K562 (cell line): ENCODE results near the gene TKT. TPM values are rescaled to one million over a fixed set of nuclear protein-coding genes. Genes with fewer than 3 reads are reported as not detected.

ENCODE experiments used
- BHLHE40 ChIP-seq: IDR thresholded peaks from 2 replicates; pipeline ENCODE4 v1.6.1; 2011; ENCODE audit warnings: low read length, improper control_type of control experiment
- CREB1 ChIP-seq, 2 experiments: sonication (generic) in 1 of 2; formaldehyde crosslinking in 1 of 2; IDR thresholded peaks; 2 replicates each; pipeline versions ENCODE4 v1.6.1 to v1.8.0; 2012 to 2022; ENCODE audit warnings: inconsistent platforms in 1 of 2, mild to moderate bottlenecking in 1 of 2, missing genetic modification reagents in 1 of 2, moderate library complexity in 1 of 2
- EP400 ChIP-seq: fragments of 450-650 bp; IDR thresholded peaks from 2 replicates; pipeline ENCODE4 v1.6.1; 2017; ENCODE audit warnings: antibody characterized with exemption, mild to moderate bottlenecking, moderate library complexity
- FOXA3 ChIP-seq, 2 experiments: fragments of 450-650 bp in 1 of 2; sonication (generic) in 1 of 2; formaldehyde crosslinking; IDR thresholded peaks in 1 of 2; conservative IDR thresholded peaks in 1 of 2; 2 replicates each; pipeline versions ENCODE4 v1.4.0 to v1.8.0; 2020 to 2022; ENCODE audit warnings: mild to moderate bottlenecking in 2 of 2, missing genetic modification reagents in 1 of 2
- HMG20B ChIP-seq: fragments of 250-450 bp; sonication (Bioruptor Pico); IDR thresholded peaks from 2 replicates; pipeline ENCODE4 v1.5.0; 2021; ENCODE audit warnings: mild to moderate bottlenecking
- HNRNPK ChIP-seq: fragments of 200-400 bp; formaldehyde crosslinking; IDR thresholded peaks from one replicate; pipeline ENCODE4 v1.6.1; 2018; ENCODE audit warnings: mild to moderate bottlenecking, low read depth, low read length; ENCODE audit not compliant: poor library complexity, severe bottlenecking
- HOXB6 ChIP-seq: fragments of 250-450 bp; sonication (Bioruptor Pico); IDR thresholded peaks from 2 replicates; pipeline ENCODE4 v1.5.1; 2022; ENCODE audit warnings: mild to moderate bottlenecking, borderline replicate concordance
- NR4A1 ChIP-seq, 2 experiments: fragments of 250-450 bp in 1 of 2; fragments of 450-650 bp in 1 of 2; sonication (Bioruptor Pico) in 1 of 2; IDR thresholded peaks; 2 replicates each; pipeline versions ENCODE4 v1.4.0 to v1.6.1; 2016 to 2020; ENCODE audit warnings: mild to moderate bottlenecking in 2 of 2, missing compliant biosample characterization in 1 of 2, missing genetic modification characterization in 1 of 2, moderate library complexity in 1 of 2
- PHF20 ChIP-seq: fragments of 450-650 bp; IDR thresholded peaks from 2 replicates; pipeline ENCODE4 v1.6.1; 2018; ENCODE audit not compliant: partially characterized antibody
- SMAD2 ChIP-seq: fragments of 150-350 bp; IDR thresholded peaks from 2 replicates; pipeline ENCODE4 v1.6.1; 2014; ENCODE audit warnings: low read depth, mild to moderate bottlenecking, low read length
- ZZZ3 ChIP-seq: fragments of 450-650 bp; IDR thresholded peaks from 2 replicates; pipeline ENCODE4 v1.6.1; 2016; ENCODE audit warnings: antibody characterized with exemption, mild to moderate bottlenecking, moderate library complexity
- polyA plus RNA-seq, 8 experiments: library from polyadenylated mRNA; depleted of rRNA in 4 of 8; stranded (reverse) in 5 of 8; unstranded in 3 of 8; fragments of >200 nt; fragmentation: Nextera tagmentation in 2 of 8; fragmentation: Illumina TruSeq in 1 of 8; extraction: Ambion mirVana in 2 of 8; extraction: Trizol in 1 of 8; gene quantifications; 2 replicates each; pipeline versions ENCODE4 v1.2.1 to v1.2.3, GENCODE V29; 2011 to 2014; ENCODE audit warnings: inconsistent platforms in 1 of 8, missing spikeins in 1 of 8
- total RNA-seq, 7 experiments: library from RNA; depleted of rRNA in 6 of 7; stranded (reverse); fragments of >200 nt in 6 of 7; fragmentation: Illumina TruSeq in 2 of 7; extraction: Trizol in 2 of 7; gene quantifications; 2 replicates each; pipeline versions ENCODE4 v1.2.1 to v1.2.3, GENCODE V29; 2011 to 2021; ENCODE audit warnings: low replicate concordance in 1 of 7
- TF ChIP-seq, protein P1 (sequence below): IDR thresholded peaks from 2 replicates; pipeline ENCODE4 v1.6.1; 2011; ENCODE audit warnings: borderline replicate concordance, low read depth, mild to moderate bottlenecking, moderate library complexity, low read length; ENCODE audit not compliant: insufficient read depth, poor library complexity, severe bottlenecking
- TF ChIP-seq, protein P2 (sequence below): fragments of 250-450 bp; sonication (Bioruptor Pico); IDR thresholded peaks from 2 replicates; pipeline ENCODE4 v1.8.0; 2022; ENCODE audit warnings: inconsistent platforms
- TF ChIP-seq, protein P3 (sequence below): sonication (generic); formaldehyde crosslinking; IDR thresholded peaks from 2 replicates; pipeline ENCODE4 v1.8.1; 2023; ENCODE audit warnings: mild to moderate bottlenecking, missing genetic modification reagents
- TF ChIP-seq, protein P4 (sequence below): fragments of 250-450 bp; sonication (Bioruptor Pico); IDR thresholded peaks from 2 replicates; pipeline ENCODE4 v1.8.0; 2021; ENCODE audit warnings: moderate library complexity, mild to moderate bottlenecking, inconsistent platforms

The TKT gene
- total and polyA plus RNA-seq, 9 of the 15 experiments (the other 6 are each of a cell fraction or from before 2014, with no cell fraction given): 58.1 to 401 (median 187) TPM

DNA sequence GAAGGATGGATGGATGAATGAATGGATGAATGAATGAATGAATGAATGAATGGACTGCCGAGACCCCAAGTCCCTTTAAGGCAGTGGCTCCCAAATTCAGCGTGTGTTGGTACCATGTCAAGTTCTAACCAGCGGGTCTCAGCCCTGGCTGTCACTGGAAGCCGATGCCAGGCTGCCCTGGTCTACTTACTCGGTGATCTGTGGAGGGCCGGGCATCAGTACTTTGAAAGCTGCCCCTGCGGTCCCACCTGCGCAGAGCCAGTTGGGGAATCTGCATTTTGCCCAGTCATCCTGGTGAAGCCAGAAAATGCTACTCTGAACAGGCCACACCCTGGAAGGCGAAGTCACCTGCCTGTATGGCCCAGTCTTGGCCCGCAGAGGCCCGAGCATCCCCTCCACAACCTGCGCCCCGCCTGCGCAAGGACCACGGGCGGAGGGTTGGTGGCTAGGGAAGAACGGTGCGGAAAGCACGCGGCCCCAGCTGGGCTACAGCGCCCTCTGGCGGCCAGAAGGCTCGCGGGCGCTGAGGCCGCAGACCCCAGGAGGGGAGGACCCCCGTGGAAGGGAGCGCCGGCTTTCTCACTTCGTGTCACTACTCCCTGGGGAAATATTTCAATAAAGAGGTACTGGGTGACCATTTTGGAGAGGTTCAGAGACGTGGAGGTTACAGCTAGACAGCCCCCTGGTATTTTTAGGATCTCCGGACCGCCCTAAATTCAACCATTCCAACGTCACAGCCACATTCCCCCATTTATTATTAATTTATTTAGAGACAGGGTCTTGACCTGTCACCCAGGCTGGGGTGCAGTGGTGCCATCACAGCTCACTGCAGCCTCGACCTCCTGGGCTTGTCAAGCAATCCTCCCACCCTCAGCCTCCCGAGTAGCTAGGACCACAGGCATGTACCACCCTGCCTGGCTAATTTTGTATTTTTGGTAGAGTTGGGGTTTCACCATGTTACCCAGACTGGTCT, 59.9 kb downstream of the TKT start (continued):
- TF ChIP-seq, protein P1, sequence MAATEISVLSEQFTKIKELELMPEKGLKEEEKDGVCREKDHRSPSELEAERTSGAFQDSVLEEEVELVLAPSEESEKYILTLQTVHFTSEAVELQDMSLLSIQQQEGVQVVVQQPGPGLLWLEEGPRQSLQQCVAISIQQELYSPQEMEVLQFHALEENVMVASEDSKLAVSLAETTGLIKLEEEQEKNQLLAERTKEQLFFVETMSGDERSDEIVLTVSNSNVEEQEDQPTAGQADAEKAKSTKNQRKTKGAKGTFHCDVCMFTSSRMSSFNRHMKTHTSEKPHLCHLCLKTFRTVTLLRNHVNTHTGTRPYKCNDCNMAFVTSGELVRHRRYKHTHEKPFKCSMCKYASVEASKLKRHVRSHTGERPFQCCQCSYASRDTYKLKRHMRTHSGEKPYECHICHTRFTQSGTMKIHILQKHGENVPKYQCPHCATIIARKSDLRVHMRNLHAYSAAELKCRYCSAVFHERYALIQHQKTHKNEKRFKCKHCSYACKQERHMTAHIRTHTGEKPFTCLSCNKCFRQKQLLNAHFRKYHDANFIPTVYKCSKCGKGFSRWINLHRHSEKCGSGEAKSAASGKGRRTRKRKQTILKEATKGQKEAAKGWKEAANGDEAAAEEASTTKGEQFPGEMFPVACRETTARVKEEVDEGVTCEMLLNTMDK: peak; percentile 35
- TF ChIP-seq, protein P2, sequence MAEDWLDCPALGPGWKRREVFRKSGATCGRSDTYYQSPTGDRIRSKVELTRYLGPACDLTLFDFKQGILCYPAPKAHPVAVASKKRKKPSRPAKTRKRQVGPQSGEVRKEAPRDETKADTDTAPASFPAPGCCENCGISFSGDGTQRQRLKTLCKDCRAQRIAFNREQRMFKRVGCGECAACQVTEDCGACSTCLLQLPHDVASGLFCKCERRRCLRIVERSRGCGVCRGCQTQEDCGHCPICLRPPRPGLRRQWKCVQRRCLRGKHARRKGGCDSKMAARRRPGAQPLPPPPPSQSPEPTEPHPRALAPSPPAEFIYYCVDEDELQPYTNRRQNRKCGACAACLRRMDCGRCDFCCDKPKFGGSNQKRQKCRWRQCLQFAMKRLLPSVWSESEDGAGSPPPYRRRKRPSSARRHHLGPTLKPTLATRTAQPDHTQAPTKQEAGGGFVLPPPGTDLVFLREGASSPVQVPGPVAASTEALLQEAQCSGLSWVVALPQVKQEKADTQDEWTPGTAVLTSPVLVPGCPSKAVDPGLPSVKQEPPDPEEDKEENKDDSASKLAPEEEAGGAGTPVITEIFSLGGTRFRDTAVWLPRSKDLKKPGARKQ (CRISPR knock-in tag): no peak
- TF ChIP-seq CREB1 (IDR thresholded peaks at IDR 0.05) (no peak), CREB1 (CRISPR knock-in tag; IDR thresholded peaks at IDR 0.05) (peak; percentile 50; the same call in 1 of the 2 replicates), SMAD2 (no peak), HOXB6 (CRISPR knock-in tag) (no peak), HNRNPK (no peak), HMG20B (CRISPR knock-in tag) (no peak), ZZZ3 (no peak), EP400 (peak; percentile 27; the same call in 1 of the 2 replicates), FOXA3 (CRISPR knock-in tag; conservative IDR thresholded peaks at IDR 0.05 in 1 of 2, IDR thresholded peaks at IDR 0.05 in 1 of 2) (no peak), PHF20 (no peak), BHLHE40 (no peak), NR4A1 (CRISPR knock-in tag; IDR thresholded peaks at IDR 0.05) (no peak), NR4A1 (tag; IDR thresholded peaks at IDR 0.05) (no peak)
- TF ChIP-seq, protein P3, sequence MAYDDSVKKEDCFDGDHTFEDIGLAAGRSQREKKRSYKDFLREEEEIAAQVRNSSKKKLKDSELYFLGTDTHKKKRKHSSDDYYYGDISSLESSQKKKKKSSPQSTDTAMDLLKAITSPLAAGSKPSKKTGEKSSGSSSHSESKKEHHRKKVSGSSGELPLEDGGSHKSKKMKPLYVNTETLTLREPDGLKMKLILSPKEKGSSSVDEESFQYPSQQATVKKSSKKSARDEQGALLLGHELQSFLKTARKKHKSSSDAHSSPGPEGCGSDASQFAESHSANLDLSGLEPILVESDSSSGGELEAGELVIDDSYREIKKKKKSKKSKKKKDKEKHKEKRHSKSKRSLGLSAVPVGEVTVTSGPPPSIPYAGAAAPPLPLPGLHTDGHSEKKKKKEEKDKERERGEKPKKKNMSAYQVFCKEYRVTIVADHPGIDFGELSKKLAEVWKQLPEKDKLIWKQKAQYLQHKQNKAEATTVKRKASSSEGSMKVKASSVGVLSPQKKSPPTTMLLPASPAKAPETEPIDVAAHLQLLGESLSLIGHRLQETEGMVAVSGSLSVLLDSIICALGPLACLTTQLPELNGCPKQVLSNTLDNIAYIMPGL: no peak
- TF ChIP-seq, protein P4, sequence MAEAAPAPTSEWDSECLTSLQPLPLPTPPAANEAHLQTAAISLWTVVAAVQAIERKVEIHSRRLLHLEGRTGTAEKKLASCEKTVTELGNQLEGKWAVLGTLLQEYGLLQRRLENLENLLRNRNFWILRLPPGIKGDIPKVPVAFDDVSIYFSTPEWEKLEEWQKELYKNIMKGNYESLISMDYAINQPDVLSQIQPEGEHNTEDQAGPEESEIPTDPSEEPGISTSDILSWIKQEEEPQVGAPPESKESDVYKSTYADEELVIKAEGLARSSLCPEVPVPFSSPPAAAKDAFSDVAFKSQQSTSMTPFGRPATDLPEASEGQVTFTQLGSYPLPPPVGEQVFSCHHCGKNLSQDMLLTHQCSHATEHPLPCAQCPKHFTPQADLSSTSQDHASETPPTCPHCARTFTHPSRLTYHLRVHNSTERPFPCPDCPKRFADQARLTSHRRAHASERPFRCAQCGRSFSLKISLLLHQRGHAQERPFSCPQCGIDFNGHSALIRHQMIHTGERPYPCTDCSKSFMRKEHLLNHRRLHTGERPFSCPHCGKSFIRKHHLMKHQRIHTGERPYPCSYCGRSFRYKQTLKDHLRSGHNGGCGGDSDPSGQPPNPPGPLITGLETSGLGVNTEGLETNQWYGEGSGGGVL (CRISPR knock-in tag): no peak
